ENCODE measurements around the gene ULK2.

Gene ULK2

GRCh38 chr17:19873346-19873745 is 5.6 kb upstream of the ULK2 start:
- TF ChIP-seq SIN3A (IDR thresholded peaks at IDR 0.05; ENCODE audit: borderline replicate concordance, insufficient read depth, low read length) (no peak), REST (IDR thresholded peaks at IDR 0.05; ENCODE audit: insufficient read depth in 1 of 2, low read depth in 2 of 2, low read length in 2 of 2) (no peak), FOXP2 (optimal IDR thresholded peaks at IDR 0.05; ENCODE audit: borderline replicate concordance, extremely low read depth, extremely low read length, insufficient read depth) (no peak), TAF1 (IDR thresholded peaks at IDR 0.05; ENCODE audit: borderline replicate concordance, insufficient read depth, low read length) (no peak), POLR2AphosphoS5 (IDR thresholded peaks at IDR 0.05; ENCODE audit: low read depth, low read length) (no peak)

GRCh38 chr17:19868079-19868395 is 301 bp upstream of the ULK2 start:
- TF ChIP-seq SIN3A (IDR thresholded peaks at IDR 0.05; ENCODE audit: borderline replicate concordance, insufficient read depth, low read length) = no peak
- no peak for TF ChIP-seq FOXP2 (optimal IDR thresholded peaks at IDR 0.05; ENCODE audit: borderline replicate concordance, extremely low read depth, extremely low read length, insufficient read depth)
- TF ChIP-seq REST (IDR thresholded peaks at IDR 0.05; ENCODE audit: insufficient read depth in 1 of 2, low read depth in 2 of 2, low read length in 2 of 2) = no peak
- no peak for TF ChIP-seq TAF1 (IDR thresholded peaks at IDR 0.05; ENCODE audit: borderline replicate concordance, insufficient read depth, low read length)

- TF ChIP-seq TAF1 (IDR thresholded peaks at IDR 0.05; ENCODE audit: borderline replicate concordance, insufficient read depth, low read length) (no peak), FOXP2 (optimal IDR thresholded peaks at IDR 0.05; ENCODE audit: borderline replicate concordance, extremely low read depth, extremely low read length, insufficient read depth) (peak; percentile 57)
Measured at GRCh38 chr17:19867079-19867328, 732 bp downstream of the ULK2 start.

- TF ChIP-seq TAF1 (IDR thresholded peaks at IDR 0.05; ENCODE audit: borderline replicate concordance, insufficient read depth, low read length) (no peak), POLR2AphosphoS5 (IDR thresholded peaks at IDR 0.05; ENCODE audit: low read depth, low read length) (no peak), REST (IDR thresholded peaks at IDR 0.05; ENCODE audit: insufficient read depth in 1 of 2, low read depth in 2 of 2, low read length in 2 of 2) (no peak)
Measured at GRCh38 chr17:19865021-19865420, 2.7 kb downstream of the ULK2 start.

- TF ChIP-seq POLR2AphosphoS5 (IDR thresholded peaks at IDR 0.05; ENCODE audit: low read depth, low read length) (no peak), TAF1 (IDR thresholded peaks at IDR 0.05; ENCODE audit: borderline replicate concordance, insufficient read depth, low read length) (no peak), SIN3A (IDR thresholded peaks at IDR 0.05; ENCODE audit: borderline replicate concordance, insufficient read depth, low read length) (no peak), REST (IDR thresholded peaks at IDR 0.05; ENCODE audit: insufficient read depth in 1 of 2, low read depth in 2 of 2, low read length in 2 of 2) (no peak), FOXP2 (optimal IDR thresholded peaks at IDR 0.05; ENCODE audit: borderline replicate concordance, extremely low read depth, extremely low read length, insufficient read depth) (no peak)
Measured at GRCh38 chr17:19857640-19858039, 10.1 kb downstream of the ULK2 start.

GRCh38 chr17:19833914-19834313 is 33.8 kb downstream of the ULK2 start:
- no peak for TF ChIP-seq TAF1 (IDR thresholded peaks at IDR 0.05; ENCODE audit: borderline replicate concordance, insufficient read depth, low read length)
- TF ChIP-seq POLR2AphosphoS5 (IDR thresholded peaks at IDR 0.05; ENCODE audit: low read depth, low read length) = no peak
- TF ChIP-seq SIN3A (IDR thresholded peaks at IDR 0.05; ENCODE audit: borderline replicate concordance, insufficient read depth, low read length) = no peak
- no peak for TF ChIP-seq REST (IDR thresholded peaks at IDR 0.05; ENCODE audit: insufficient read depth in 1 of 2, low read depth in 2 of 2, low read length in 2 of 2)
- no peak for TF ChIP-seq FOXP2 (optimal IDR thresholded peaks at IDR 0.05; ENCODE audit: borderline replicate concordance, extremely low read depth, extremely low read length, insufficient read depth)

Data from PFSK-1 (cell line).